ENCODE results near the gene PPRC1.
A peak's percentile ranks its signal among the peaks of the same experiment; 100 is the strongest.

Gene PPRC1

GRCh38 chr10:102146971-102147428 is 14.2 kb downstream of the PPRC1 start:
- no peak for DNase-seq (ENCODE audit: low read depth)

- no peak for DNase-seq (ENCODE audit: low read depth)
Observed at GRCh38 chr10:102147561-102147960, 14.7 kb downstream of the PPRC1 start.

GRCh38 chr10:102148275-102148674 is 15.4 kb downstream of the PPRC1 start:
- DNase-seq (ENCODE audit: low read depth): no peak

GRCh38 chr10:102150970-102151773 is 18.3 kb downstream of the PPRC1 start:
- peak; percentile 94 for DNase-seq (ENCODE audit: low read depth)

GRCh38 chr10:102151774-102152544 is 19.1 kb downstream of the PPRC1 start, which contains the start of gene NOLC1:
Gene NOLC1 (plus strand): TSS chr10:102152389. CDS start chr10:102152411, 22 bp downstream.
- peak; percentile 100 for DNase-seq (ENCODE audit: low read depth)

GRCh38 chr10:102152545-102152890 is 19.7 kb downstream of the PPRC1 start:
- DNase-seq (ENCODE audit: low read depth): peak; percentile 46

GRCh38 chr10:102153093-102153620 is 20.3 kb downstream of the PPRC1 start:
- DNase-seq (ENCODE audit: low read depth): peak; percentile 24

GRCh38 chr10:102154466-102155116 is 21.8 kb downstream of the PPRC1 start:
- DNase-seq (ENCODE audit: low read depth): no peak

GRCh38 chr10:102157224-102157623 is 24.4 kb downstream of the PPRC1 start:
- DNase-seq (ENCODE audit: low read depth): no peak

- peak; percentile 64 for DNase-seq (ENCODE audit: low read depth)
Observed at GRCh38 chr10:102159051-102159597, 26.3 kb downstream of the PPRC1 start.

- no peak for DNase-seq (ENCODE audit: low read depth)
Observed at GRCh38 chr10:102159831-102160230, 27.0 kb downstream of the PPRC1 start.

- DNase-seq (ENCODE audit: low read depth): no peak
Observed at GRCh38 chr10:102163342-102163989, 30.6 kb downstream of the PPRC1 start.

- DNase-seq (ENCODE audit: low read depth): no peak
Observed at GRCh38 chr10:102167861-102168260, 35.0 kb downstream of the PPRC1 start.

GRCh38 chr10:102170602-102171001 is 37.8 kb downstream of the PPRC1 start:
- DNase-seq (ENCODE audit: low read depth): no peak

GRCh38 chr10:102172288-102172687 is 39.4 kb downstream of the PPRC1 start:
- no peak for DNase-seq (ENCODE audit: low read depth)

- peak; percentile 77 for DNase-seq (ENCODE audit: low read depth)
Observed at GRCh38 chr10:102175415-102175814, 42.6 kb downstream of the PPRC1 start.

- DNase-seq (ENCODE audit: low read depth): no peak
Observed at GRCh38 chr10:102184606-102185005, 51.8 kb downstream of the PPRC1 start.

- DNase-seq (ENCODE audit: low read depth): no peak
Observed at GRCh38 chr10:102185272-102185671, 52.4 kb downstream of the PPRC1 start.

- DNase-seq (ENCODE audit: low read depth): no peak
Observed at GRCh38 chr10:102185811-102186527, 53.1 kb downstream of the PPRC1 start.

- DNase-seq (ENCODE audit: low read depth): no peak
Observed at GRCh38 chr10:102188298-102188940, 55.6 kb downstream of the PPRC1 start.
